ENCODE results near the gene TALDO1.

- TF ChIP-seq CTCF (IDR thresholded peaks at IDR 0.05) = no peak
- TF ChIP-seq POLR2AphosphoS5 (IDR thresholded peaks at IDR 0.05; ENCODE audit: low read depth, low read length) = no peak
- no peak for TF ChIP-seq GABPA (IDR thresholded peaks at IDR 0.05; ENCODE audit: low read depth)
- no peak for TF ChIP-seq NRF1 (IDR thresholded peaks at IDR 0.05; ENCODE audit: low read depth, low read length)
- no peak for TF ChIP-seq RCOR1 (IDR thresholded peaks at IDR 0.05; ENCODE audit: low read length)
- TF ChIP-seq IRF3 (IDR thresholded peaks at IDR 0.05; ENCODE audit: low read depth, low read length) = no peak
- TF ChIP-seq USF2 (IDR thresholded peaks at IDR 0.05; ENCODE audit: borderline replicate concordance, low read depth, low read length) = no peak
These were observed 38.8 kb upstream of the TALDO1 start for GRCh38 chr11:708511-708910.

Measured in SK-N-SH (cell line).